Gastroesophageal sphincter (tissue), 4 donors: ENCODE measurements around the gene TAF15. TPM values are rescaled to one million over a fixed set of nuclear protein-coding genes. Genes with fewer than 3 reads are reported as not detected.
A peak's percentile ranks its signal among the peaks of the same experiment; 100 is the strongest.

Source experiments
- ATAC-seq: fragments of 150-250 bp; one replicate; pipeline ENCODE4 v1.9.1; 2016; ENCODE audit warnings: mild to moderate bottlenecking, moderate library complexity
- H3K27ac ChIP-seq, 4 donors: fragments of 200-600 bp; sonication (generic) in 3 of 4; 1 replicate in 3 of 4; 2 replicates in 1 of 4; pipeline ENCODE4 v1.5.1; 2016 to 2019
- H3K27me3 ChIP-seq: fragments of 200-600 bp; sonication (generic); one replicate; pipeline ENCODE4 v1.5.1; 2019
- H3K36me3 ChIP-seq, 2 donors: fragments of 200-600 bp; sonication (generic); one replicate each; pipeline ENCODE4 v1.5.1; 2019; ENCODE audit warnings: control low read depth in 1 of 2
- H3K4me1 ChIP-seq, 3 donors: fragments of 200-600 bp; sonication (generic); 1 replicate in 2 of 3; 2 replicates in 1 of 3; pipeline ENCODE4 v1.5.1; 2016 to 2019; ENCODE audit warnings: control low read depth in 2 of 3
- H3K4me3 ChIP-seq, 2 donors: fragments of 200-600 bp; sonication (generic); one replicate each; pipeline ENCODE4 v1.5.1; 2019; ENCODE audit warnings: mild to moderate bottlenecking in 1 of 2, moderate library complexity in 1 of 2
- H3K9me3 ChIP-seq, 3 donors: fragments of 200-600 bp; sonication (generic); one replicate each; pipeline ENCODE4 v1.5.1; 2017 to 2019; ENCODE audit warnings: control low read depth in 2 of 3
- CTCF ChIP-seq, 4 experiments: fragments of 200-600 bp in 2 of 4; fragments of 450-650 bp in 2 of 4; sonication (generic) in 1 of 4; IDR thresholded peaks; one replicate each; pipeline ENCODE4 v1.5.1; 2017 to 2019; ENCODE audit warnings: antibody characterized with exemption in 4 of 4, mild to moderate bottlenecking in 2 of 4, moderate library complexity in 2 of 4
- EP300 ChIP-seq: sonication (generic); formaldehyde crosslinking; IDR thresholded peaks from one replicate; pipeline ENCODE4 v1.6.1; 2017; ENCODE audit warnings: antibody characterized with exemption, mild to moderate bottlenecking
- POLR2A ChIP-seq, 2 donors: fragments of 450-650 bp; IDR thresholded peaks; one replicate each; pipeline ENCODE4 v1.6.1; 2017; ENCODE audit warnings: antibody characterized with exemption in 2 of 2, mild to moderate bottlenecking in 2 of 2, moderate library complexity in 1 of 2
- POLR2AphosphoS5 ChIP-seq: sonication (generic); formaldehyde crosslinking; IDR thresholded peaks from one replicate; pipeline ENCODE4 v1.6.1; 2017; ENCODE audit warnings: antibody characterized with exemption
- WGBS, 2 donors: methylation state at CpG; one replicate each; pipeline ENCODE4 v1.1.5; 2018; ENCODE audit warnings: low coverage in 1 of 2; 5-methylcytosine and 5-hydroxymethylcytosine counted together
- total RNA-seq, 4 donors: library from RNA; depleted of rRNA; stranded (reverse); fragments of >200 nt; gene quantifications; one replicate each; pipeline ENCODE4 v1.1.0, GENCODE V29; 2016

TAF15 gene
- total RNA-seq, 4 donors from 2014 or later = 58.2 to 144 (median 109) TPM

GRCh38 chr17:35784895-35785294 is 24.4 kb upstream of the TAF15 start:
- H3K27me3 ChIP-seq = no peaks in the 10 kb centered on the region
- peaks cover 11 to 89% (median 31%) of the 10 kb centered on the region in 3 donors for H3K4me1 ChIP-seq
- 80% methylated on average over 1 of the region's 2 CpGs; no CpG with 5 or more reads in 1 of the 2 donors for WGBS, 2 donors

GRCh38 chr17:35786941-35787432 is 22.3 kb upstream of the TAF15 start:
- Histone ChIP-seq H3K4me3 (no peak overlapping the region), H3K27me3 (no peaks in the 10 kb centered on the region), H3K27ac (peak overlapping the region; percentile 61 to 84 (median 80)), H3K4me1 (peaks cover 11 to 83% (median 31%) of the 10 kb centered on the region in 3 donors), H3K9me3 (no peaks in the 10 kb centered on the region), H3K36me3 (no peaks in the 10 kb centered on the region)
- 16 to 19% methylated on average over 3 of the region's 3 CpGs for WGBS, 2 donors
- TF ChIP-seq POLR2AphosphoS5 = peak; percentile 46
- TF ChIP-seq CTCF (IDR thresholded peaks at IDR 0.05) = no peak
- ATAC-seq = peak; percentile 12

More at GRCh38 chr17:35784895-35785294, 24.4 kb upstream of the TAF15 start:
- peak overlapping the region in 3 of 4 donors; percentile 81 to 84 (median 84) for H3K27ac ChIP-seq
- ATAC-seq = no peak
- no peaks in the 10 kb centered on the region for H3K36me3 ChIP-seq
- H3K9me3 ChIP-seq = no peaks in the 10 kb centered on the region
- no peak overlapping the region for H3K4me3 ChIP-seq
- TF ChIP-seq EP300 = no peak
- no peak for TF ChIP-seq POLR2A (IDR thresholded peaks at IDR 0.05)
- no peak for TF ChIP-seq POLR2AphosphoS5
- no peak for TF ChIP-seq CTCF (IDR thresholded peaks at IDR 0.05)

DNA sequence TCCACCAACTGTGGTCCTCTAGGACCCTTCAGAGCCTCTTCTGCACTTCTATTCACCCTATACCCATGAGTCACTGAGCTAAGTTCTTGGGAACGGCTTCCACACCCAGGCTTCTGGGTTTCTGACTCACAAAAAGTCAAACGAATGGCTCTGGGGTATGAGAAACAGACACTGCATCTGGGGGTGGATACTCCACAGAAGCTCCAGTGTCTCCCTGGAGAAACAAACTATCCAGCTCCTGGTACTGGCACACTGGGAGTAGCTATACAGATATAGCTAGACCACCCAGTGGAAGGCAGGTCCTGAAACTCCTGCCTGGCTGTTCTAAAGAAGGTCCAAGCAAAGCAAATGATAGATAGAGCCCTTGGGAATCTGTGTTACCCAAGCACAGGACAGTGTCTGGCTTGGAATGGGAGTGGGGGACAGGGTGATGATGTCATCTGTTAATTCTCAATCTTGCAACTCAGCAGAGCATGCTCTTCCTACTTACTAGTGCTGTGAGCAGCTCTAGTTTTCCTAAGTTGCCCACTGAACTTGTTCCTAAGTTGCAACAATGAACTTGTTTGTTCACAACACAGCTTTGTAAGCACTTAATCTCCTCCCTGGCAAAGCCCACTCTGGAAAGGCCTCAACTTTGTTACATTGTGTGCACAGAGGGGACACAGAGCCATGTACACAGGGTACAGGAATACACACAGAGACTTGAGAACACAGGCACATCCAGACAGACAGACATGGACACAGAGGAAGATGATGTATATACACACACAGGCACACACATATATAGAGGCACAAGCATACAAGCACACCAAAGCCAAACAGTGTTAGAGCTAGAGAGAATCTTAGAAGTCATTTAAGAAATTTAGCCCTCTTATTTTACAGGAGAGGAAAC is 20.6 kb upstream of the TAF15 start:
- H3K36me3 ChIP-seq = no peaks in the 10 kb centered on the region
- peak overlapping the region; percentile 61 to 81 (median 80) for H3K27ac ChIP-seq
- ATAC-seq = peak; percentile 72
- H3K4me1 ChIP-seq = peaks cover 11 to 83% (median 25%) of the 10 kb centered on the region in 3 donors
- H3K9me3 ChIP-seq = no peaks in the 10 kb centered on the region
- H3K4me3 ChIP-seq = no peak overlapping the region
- no peak for TF ChIP-seq CTCF (IDR thresholded peaks at IDR 0.05)
- TF ChIP-seq POLR2AphosphoS5 = peak; percentile 47
- no peak for TF ChIP-seq POLR2A (IDR thresholded peaks at IDR 0.05)
- TF ChIP-seq EP300 = no peak
- 20 to 27% methylated on average over 1 to 2 of the region's 2 CpGs for WGBS, 2 donors
- no peaks in the 10 kb centered on the region for H3K27me3 ChIP-seq

DNA sequence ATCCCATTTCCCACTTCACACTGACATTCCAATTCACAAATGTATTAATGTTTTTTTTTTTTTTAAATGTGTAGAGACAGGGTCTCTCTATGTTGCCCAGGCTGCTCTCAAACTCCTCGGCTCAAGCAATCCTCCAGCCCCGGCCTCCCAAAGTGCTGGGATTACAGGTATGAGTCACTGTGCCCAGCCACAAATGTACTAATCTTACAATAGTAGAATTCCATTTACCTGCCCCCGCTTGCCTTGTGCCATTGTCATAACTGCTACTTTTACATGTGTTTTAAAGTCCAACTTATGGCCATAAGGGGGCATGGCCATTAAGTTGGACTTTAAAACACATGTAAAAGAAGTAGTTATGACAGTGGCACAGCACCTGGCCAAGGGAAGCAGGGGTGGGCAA is 18.4 kb upstream of the TAF15 start:
- 80 to 93% methylated on average over 3 of the region's 3 CpGs for WGBS, 2 donors
- no peaks in the 10 kb centered on the region for H3K9me3 ChIP-seq
- ATAC-seq = no peak
- H3K4me1 ChIP-seq = peaks cover 11 to 85% (median 16%) of the 10 kb centered on the region in 3 donors
- no peaks in the 10 kb centered on the region for H3K36me3 ChIP-seq
- H3K4me3 ChIP-seq = no peak overlapping the region
- peak overlapping the region in 2 of 4 donors; percentile 49 to 87 for H3K27ac ChIP-seq
- peaks cover 5% of the 10 kb centered on the region for H3K27me3 ChIP-seq
- no peak for TF ChIP-seq EP300
- TF ChIP-seq POLR2AphosphoS5 = no peak
- TF ChIP-seq CTCF (IDR thresholded peaks at IDR 0.05) = no peak
- no peak for TF ChIP-seq POLR2A (IDR thresholded peaks at IDR 0.05)
